ENCODE measurements around the gene LRRC72.

DNA sequence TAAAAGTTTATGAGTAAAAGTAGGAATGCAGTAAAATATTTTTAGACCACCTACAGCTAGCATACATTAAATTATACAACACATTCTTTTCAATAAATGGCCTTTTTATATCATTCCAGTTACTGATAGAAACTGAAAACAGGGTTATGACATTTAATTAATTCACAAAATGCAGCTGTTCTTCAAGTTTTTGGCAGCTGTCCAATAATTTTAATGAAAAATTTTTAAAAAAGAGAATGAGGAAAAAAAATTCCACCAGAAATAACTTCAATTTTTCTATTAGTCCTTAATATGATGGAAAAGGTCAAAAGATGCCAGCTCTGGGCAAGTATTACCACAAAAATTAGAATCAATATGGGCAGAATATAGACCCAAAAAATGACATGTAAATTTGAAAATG is 11.9 kb upstream of the LRRC72 start:
- no peak for TF ChIP-seq EZH2phosphoT487 (IDR thresholded peaks at IDR 0.05; ENCODE audit: borderline replicate concordance, low read length)
- TF ChIP-seq, protein P1, sequence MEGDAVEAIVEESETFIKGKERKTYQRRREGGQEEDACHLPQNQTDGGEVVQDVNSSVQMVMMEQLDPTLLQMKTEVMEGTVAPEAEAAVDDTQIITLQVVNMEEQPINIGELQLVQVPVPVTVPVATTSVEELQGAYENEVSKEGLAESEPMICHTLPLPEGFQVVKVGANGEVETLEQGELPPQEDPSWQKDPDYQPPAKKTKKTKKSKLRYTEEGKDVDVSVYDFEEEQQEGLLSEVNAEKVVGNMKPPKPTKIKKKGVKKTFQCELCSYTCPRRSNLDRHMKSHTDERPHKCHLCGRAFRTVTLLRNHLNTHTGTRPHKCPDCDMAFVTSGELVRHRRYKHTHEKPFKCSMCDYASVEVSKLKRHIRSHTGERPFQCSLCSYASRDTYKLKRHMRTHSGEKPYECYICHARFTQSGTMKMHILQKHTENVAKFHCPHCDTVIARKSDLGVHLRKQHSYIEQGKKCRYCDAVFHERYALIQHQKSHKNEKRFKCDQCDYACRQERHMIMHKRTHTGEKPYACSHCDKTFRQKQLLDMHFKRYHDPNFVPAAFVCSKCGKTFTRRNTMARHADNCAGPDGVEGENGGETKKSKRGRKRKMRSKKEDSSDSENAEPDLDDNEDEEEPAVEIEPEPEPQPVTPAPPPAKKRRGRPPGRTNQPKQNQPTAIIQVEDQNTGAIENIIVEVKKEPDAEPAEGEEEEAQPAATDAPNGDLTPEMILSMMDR (conservative IDR thresholded peaks at IDR 0.05; ENCODE audit: low read depth, low read length) = no peak
- TF ChIP-seq EZH2 (IDR thresholded peaks at IDR 0.05; ENCODE audit: low read length, unreplicated experiment) = no peak

Data from PC-3 (cell line).